WERI-Rb-1 (cell line): ENCODE measurements around the gene PGAM2.
A peak's percentile ranks its signal among the peaks of the same experiment; 100 is the strongest.
"Not testable (repeated sequence)": the region's sequence is repeated elsewhere in the genome, so short reads cannot be mapped to it uniquely, and the experiment has no call there.

Experiments used
- DNase-seq: peaks from one replicate; pipeline ENCODE4 v3.0.0-alpha.2; 2020
- H3K27ac ChIP-seq: fragments of 250-450 bp; sonication (Bioruptor Pico); 2 replicates; pipeline ENCODE4 v1.5.1; 2020; ENCODE audit warnings: mild to moderate bottlenecking, moderate library complexity
- H3K27me3 ChIP-seq: fragments of 250-450 bp; sonication (Bioruptor Pico); 2 replicates; pipeline ENCODE4 v1.5.1; 2021; ENCODE audit warnings: mild to moderate bottlenecking, low read depth, moderate library complexity; ENCODE audit not compliant: insufficient read depth, severe bottlenecking
- H3K36me3 ChIP-seq: fragments of 250-450 bp; sonication (Bioruptor Pico); 2 replicates; pipeline ENCODE4 v1.5.1; 2020; ENCODE audit warnings: mild to moderate bottlenecking, moderate library complexity
- H3K4me3 ChIP-seq: 2 replicates; pipeline ENCODE4 v1.5.1; 2011; ENCODE audit warnings: low read depth, mild to moderate bottlenecking, control low read depth, low read length
- H3K9me3 ChIP-seq: fragments of 250-450 bp; sonication (Bioruptor Pico); 2 replicates; pipeline ENCODE4 v1.5.1; 2021; ENCODE audit warnings: mild to moderate bottlenecking, moderate library complexity; ENCODE audit not compliant: severe bottlenecking
- CTCF ChIP-seq: IDR thresholded peaks from 2 replicates; pipeline ENCODE4 v1.5.1; 2011; ENCODE audit warnings: low read depth, mild to moderate bottlenecking, control low read depth, inconsistent platforms, low read length

PGAM2 gene

GRCh38 chr7:44045226-44046014 is 19.9 kb downstream of the PGAM2 start:
- H3K27ac ChIP-seq: peak overlapping the region; percentile 87
- H3K9me3 ChIP-seq: no peaks in the 10 kb centered on the region
- no peak for DNase-seq
- peak overlapping the region; percentile 95 for H3K4me3 ChIP-seq
- peaks cover 34% of the 10 kb centered on the region for H3K36me3 ChIP-seq
- TF ChIP-seq CTCF: no peak
- no peaks in the 10 kb centered on the region for H3K27me3 ChIP-seq

- TF ChIP-seq CTCF: no peak
- DNase-seq: peak; percentile 96
- H3K9me3 ChIP-seq: no peaks in the 10 kb centered on the region
- H3K27ac ChIP-seq: peak within 1 kb of the TSS; percentile 87
- no peaks in the 10 kb centered on the region for H3K27me3 ChIP-seq
- peaks cover 28% of the 10 kb centered on the region for H3K36me3 ChIP-seq
- H3K4me3 ChIP-seq: peak within 1 kb of the TSS; percentile 95
Observed at GRCh38 chr7:44044315-44045225, 20.8 kb downstream of the PGAM2 start, which contains the start of gene DBNL. TSS of gene DBNL (plus strand) at chr7:44044702. CDS start at chr7:44044738, 36 bp downstream.

- no peaks in the 10 kb centered on the region for H3K27me3 ChIP-seq
- H3K36me3 ChIP-seq: peaks cover 24% of the 10 kb centered on the region
- H3K9me3 ChIP-seq: no peaks in the 10 kb centered on the region
- no peak for DNase-seq
- H3K4me3 ChIP-seq: peak overlapping the region; percentile 95
- peak overlapping the region; percentile 87 for H3K27ac ChIP-seq
- TF ChIP-seq CTCF: no peak
Observed at GRCh38 chr7:44043902-44044301, 21.5 kb downstream of the PGAM2 start.

- TF ChIP-seq CTCF: no peak
Observed at GRCh38 chr7:44042221-44042620, 23.1 kb downstream of the PGAM2 start.

GRCh38 chr7:44040493-44040891 is 24.9 kb downstream of the PGAM2 start:
- TF ChIP-seq CTCF: 0 out of 2 replicates have a peak, but pooled peaks have one; percentile 16
- not testable (repeated sequence) for H3K27me3 ChIP-seq, H3K27ac ChIP-seq, H3K36me3 ChIP-seq, H3K9me3 ChIP-seq
- peak; percentile 36 for DNase-seq
- H3K4me3 ChIP-seq: peak overlapping the region; percentile 19

More at GRCh38 chr7:44042221-44042620, 23.1 kb downstream of the PGAM2 start:
- Histone ChIP-seq H3K9me3 (no peaks in the 10 kb centered on the region), H3K27me3 (no peaks in the 10 kb centered on the region), H3K4me3 (no peak overlapping the region), H3K36me3 (peaks cover 15% of the 10 kb centered on the region), H3K27ac (no peak overlapping the region)
- no peak for DNase-seq

- not testable (repeated sequence) for H3K9me3 ChIP-seq, DNase-seq, H3K27ac ChIP-seq, H3K27me3 ChIP-seq, H3K36me3 ChIP-seq
- peak overlapping the region; percentile 19 for H3K4me3 ChIP-seq
Observed at GRCh38 chr7:44039800-44040492, 25.4 kb downstream of the PGAM2 start.

GRCh38 chr7:44038961-44039558 is 26.3 kb downstream of the PGAM2 start:
- DNase-seq: peak; percentile 97
- peak overlapping the region; percentile 23 for H3K4me3 ChIP-seq
- not testable (repeated sequence) for H3K27me3 ChIP-seq

GRCh38 chr7:44038553-44038952 is 26.8 kb downstream of the PGAM2 start:
- not testable (repeated sequence) for H3K4me3 ChIP-seq, H3K27ac ChIP-seq, DNase-seq

More at GRCh38 chr7:44038961-44039558, 26.3 kb downstream of the PGAM2 start:
- not testable (repeated sequence) for H3K9me3 ChIP-seq, H3K27ac ChIP-seq, H3K36me3 ChIP-seq

More at GRCh38 chr7:44038553-44038952, 26.8 kb downstream of the PGAM2 start:
- not testable (repeated sequence) for H3K27me3 ChIP-seq, H3K9me3 ChIP-seq, H3K36me3 ChIP-seq
